Thyroid gland (tissue), 4 donors: ENCODE measurements around the gene SVIL.
"Not testable (repeated sequence)": the region's sequence is repeated elsewhere in the genome, so short reads cannot be mapped to it uniquely, and the experiment has no call there.

Source experiments
- POLR2A ChIP-seq, 2 donors: fragments of 450-650 bp; IDR thresholded peaks; one replicate each; pipeline ENCODE4 v1.6.1; 2017; ENCODE audit warnings: antibody characterized with exemption in 2 of 2, mild to moderate bottlenecking in 2 of 2, moderate library complexity in 1 of 2
- TF ChIP-seq, protein P1 (sequence below), 6 experiments: fragments of 200-600 bp in 3 of 6; fragments of 450-650 bp in 3 of 6; sonication (generic) in 3 of 6; IDR thresholded peaks; one replicate each; pipeline ENCODE4 v1.5.1; 2016 to 2019; ENCODE audit warnings: antibody characterized with exemption in 6 of 6, mild to moderate bottlenecking in 2 of 6, inconsistent platforms in 1 of 6, moderate library complexity in 1 of 6

DNA sequence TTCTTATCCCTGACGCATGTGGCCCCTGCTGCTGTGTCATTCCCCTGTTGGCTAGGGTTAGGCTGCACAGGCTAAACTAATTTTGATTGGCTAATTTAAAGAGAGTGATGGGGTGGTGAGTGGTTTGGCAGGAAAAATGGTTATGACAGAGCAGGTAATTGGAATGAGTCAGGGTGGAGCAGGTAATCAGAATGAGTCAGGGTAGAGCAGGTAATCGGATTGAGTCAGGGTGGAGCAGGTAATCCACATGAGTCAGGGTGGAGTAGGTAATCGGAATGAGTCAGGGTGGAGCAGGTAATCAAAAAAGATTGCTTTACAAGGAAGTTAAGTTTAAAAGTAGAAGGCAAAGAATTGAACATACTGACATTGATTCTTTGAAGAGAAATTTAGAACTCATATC lies 195.8 kb downstream of the SVIL start:
- TF ChIP-seq, protein P1, sequence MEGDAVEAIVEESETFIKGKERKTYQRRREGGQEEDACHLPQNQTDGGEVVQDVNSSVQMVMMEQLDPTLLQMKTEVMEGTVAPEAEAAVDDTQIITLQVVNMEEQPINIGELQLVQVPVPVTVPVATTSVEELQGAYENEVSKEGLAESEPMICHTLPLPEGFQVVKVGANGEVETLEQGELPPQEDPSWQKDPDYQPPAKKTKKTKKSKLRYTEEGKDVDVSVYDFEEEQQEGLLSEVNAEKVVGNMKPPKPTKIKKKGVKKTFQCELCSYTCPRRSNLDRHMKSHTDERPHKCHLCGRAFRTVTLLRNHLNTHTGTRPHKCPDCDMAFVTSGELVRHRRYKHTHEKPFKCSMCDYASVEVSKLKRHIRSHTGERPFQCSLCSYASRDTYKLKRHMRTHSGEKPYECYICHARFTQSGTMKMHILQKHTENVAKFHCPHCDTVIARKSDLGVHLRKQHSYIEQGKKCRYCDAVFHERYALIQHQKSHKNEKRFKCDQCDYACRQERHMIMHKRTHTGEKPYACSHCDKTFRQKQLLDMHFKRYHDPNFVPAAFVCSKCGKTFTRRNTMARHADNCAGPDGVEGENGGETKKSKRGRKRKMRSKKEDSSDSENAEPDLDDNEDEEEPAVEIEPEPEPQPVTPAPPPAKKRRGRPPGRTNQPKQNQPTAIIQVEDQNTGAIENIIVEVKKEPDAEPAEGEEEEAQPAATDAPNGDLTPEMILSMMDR (IDR thresholded peaks at IDR 0.05), result not testable (repeated sequence)
- TF ChIP-seq POLR2A (IDR thresholded peaks at IDR 0.05), result not testable (repeated sequence)
